ENCODE data around the gene SDCCAG8.

SDCCAG8 gene

GRCh38 chr1:243465081-243465480, 209.2 kb downstream of the SDCCAG8 start:
- ChIA-PET CTCF (no interaction called here), POLR2A (no interaction called here)
- TF ChIP-seq ZNF677 (tag by site-specific recombination; IDR thresholded peaks at IDR 0.05) (no peak), ZNF747 (tag by site-specific recombination; IDR thresholded peaks at IDR 0.05) (no peak), SCRT2 (tag by site-specific recombination; IDR thresholded peaks at IDR 0.05) (no peak), ZNF514 (tag by site-specific recombination; IDR thresholded peaks at IDR 0.05) (no peak), ZBTB11 (tag by site-specific recombination; conservative IDR thresholded peaks at IDR 0.05; ENCODE audit: low read depth) (no peak), ZNF398 (tag by site-specific recombination; IDR thresholded peaks at IDR 0.05) (no peak), ZNF362 (tag by site-specific recombination; IDR thresholded peaks at IDR 0.05) (no peak), ZEB2 (tag by site-specific recombination; IDR thresholded peaks at IDR 0.05) (no peak), SP7 (tag by site-specific recombination; IDR thresholded peaks at IDR 0.05) (no peak), ZNF624 (tag by site-specific recombination; IDR thresholded peaks at IDR 0.05) (no peak), ZNF155 (tag by site-specific recombination; IDR thresholded peaks at IDR 0.05) (no peak), KLF1 (tag by site-specific recombination; IDR thresholded peaks at IDR 0.05) (no peak), ZNF37A (tag by site-specific recombination; IDR thresholded peaks at IDR 0.05) (no peak), ELK4 (IDR thresholded peaks at IDR 0.05; ENCODE audit: borderline replicate concordance, low read depth, low read length) (no peak), ZNF174 (tag by site-specific recombination; IDR thresholded peaks at IDR 0.05) (no peak), ZNF48 (tag by site-specific recombination; IDR thresholded peaks at IDR 0.05) (no peak), ZNF138 (tag by site-specific recombination; IDR thresholded peaks at IDR 0.05; ENCODE audit: borderline replicate concordance) (no peak)
- Histone ChIP-seq H3K4me3 (ENCODE audit: low read depth, low read length) (no peak overlapping the region), H3K36me3 (ENCODE audit: control insufficient read depth in 2 of 2, insufficient read depth in 1 of 2, low read length in 2 of 2) (no peaks in the 10 kb centered on the region), H3K9me3 (ENCODE audit: control insufficient read depth, insufficient read depth, low read depth, low read length) (no peaks in the 10 kb centered on the region), H3K4me1 (ENCODE audit: control insufficient read depth, insufficient read depth, low read length) (no peaks in the 10 kb centered on the region), H3K27ac (ENCODE audit: extremely low read depth, low read depth, low read length) (no peak overlapping the region)

- H3K9me3 ChIP-seq (ENCODE audit: control insufficient read depth, insufficient read depth, low read depth, low read length), result no peaks in the 10 kb centered on the region
- ChIA-PET CTCF (no interaction called here), POLR2A (no interaction called here)
- H3K4me1 ChIP-seq (ENCODE audit: control insufficient read depth, insufficient read depth, low read length), result no peaks in the 10 kb centered on the region
- no peak overlapping the region for H3K4me3 ChIP-seq (ENCODE audit: low read depth, low read length)
- H3K27ac ChIP-seq (ENCODE audit: extremely low read depth, low read depth, low read length), result no peak overlapping the region
- TF ChIP-seq ZNF791 (tag by site-specific recombination; IDR thresholded peaks at IDR 0.05), result no peak
- TF ChIP-seq ZNF596 (tag by site-specific recombination; IDR thresholded peaks at IDR 0.05), result no peak
- no peak for TF ChIP-seq ZNF558 (tag by site-specific recombination; IDR thresholded peaks at IDR 0.05)
- H3K36me3 ChIP-seq (ENCODE audit: control insufficient read depth in 2 of 2, insufficient read depth in 1 of 2, low read length in 2 of 2), result no peaks in the 10 kb centered on the region
Measured at GRCh38 chr1:243465738-243466137, 209.9 kb downstream of the SDCCAG8 start.

All from HEK293 (cell line).